Kidney (tissue), 14 donors: Measurements from ENCODE around the gene RPRD1B. TPM values are rescaled to one million over a fixed set of nuclear protein-coding genes. Genes with fewer than 3 reads are reported as not detected.
"Not testable (repeated sequence)": the region's sequence is repeated elsewhere in the genome, so short reads cannot be mapped to it uniquely, and the experiment has no call there.

ENCODE experiments used
- DNase-seq, 5 donors: peaks; one replicate each; pipeline ENCODE4 v3.0.0-alpha.2; 2013 to 2020
- FAIRE-seq: peaks from 2 replicates; lab custom pipeline; 2012; peaks lifted over from hg19 to GRCh38; lab: Jason Lieb, UNC
- H3K27ac ChIP-seq, 2 donors: one replicate each; pipeline ENCODE4 v1.7.0; 2013; ENCODE audit warnings: low read depth in 2 of 2, low read length in 2 of 2, inconsistent platforms in 1 of 2
- H3K27me3 ChIP-seq: one replicate; pipeline ENCODE4 v1.7.1; 2013; ENCODE audit warnings: low read length, inconsistent platforms; ENCODE audit not compliant: control insufficient read depth, insufficient read depth
- H3K36me3 ChIP-seq, 3 donors: one replicate each; pipeline versions ENCODE4 v1.7.0 to v1.7.1; 2013; ENCODE audit warnings: low read length in 3 of 3, control low read depth in 1 of 3, inconsistent platforms in 1 of 3; ENCODE audit not compliant: insufficient read depth in 3 of 3, control insufficient read depth in 2 of 3
- H3K4me1 ChIP-seq, 3 donors: one replicate each; pipeline versions ENCODE4 v1.7.0 to v1.7.1; 2013; ENCODE audit warnings: low read length in 3 of 3, inconsistent platforms in 1 of 3, low read depth in 1 of 3; ENCODE audit not compliant: control insufficient read depth in 2 of 3, insufficient read depth in 2 of 3
- H3K4me3 ChIP-seq, 3 donors: one replicate each; pipeline versions ENCODE4 v1.7.0 to v1.8.1; 2013; ENCODE audit warnings: low read length in 3 of 3, control low read depth in 1 of 3, inconsistent platforms in 1 of 3
- H3K9ac ChIP-seq, 3 donors: one replicate each; pipeline versions ENCODE4 v1.7.0 to v1.7.1; 2013; ENCODE audit warnings: low read length in 3 of 3, control low read depth in 1 of 3, inconsistent platforms in 1 of 3
- H3K9me3 ChIP-seq, 3 donors: one replicate each; pipeline versions ENCODE4 v1.7.0 to v1.7.1; 2013; ENCODE audit warnings: low read length in 3 of 3, control low read depth in 1 of 3, inconsistent platforms in 1 of 3; ENCODE audit not compliant: control insufficient read depth in 2 of 3, insufficient read depth in 1 of 3
- intact Hi-C: fragments of 100-400 bp; cut with DNase I; formaldehyde crosslinking; loops from one replicate; pipeline ENCODE4 v1.11.1; 2022
- polyA plus RNA-seq: library from polyadenylated mRNA; stranded (reverse); fragments of 350-450 nt; fragmentation: Illumina TruSeq; extraction: RNeasy Lipid Tissue Mini Kit (QIAGEN cat#74804); gene quantifications from one replicate; pipeline ENCODE4 v1.2.3, GENCODE V29; 2014; ENCODE audit warnings: low read depth, low replicate concordance; ENCODE audit not compliant: insufficient read depth
- total RNA-seq: library from RNA; stranded (reverse); fragmentation: NEBNext Ultra II Directional; extraction: Animal tissue kit (Norgen Biotek cat#: 25700); gene quantifications from one replicate; pipeline ENCODE4 v1.2.1, GENCODE V29; 2021
- TF ChIP-seq, protein P1 (sequence below): IDR thresholded peaks from 3 replicates; pipeline ENCODE4 v1.5.1; 2012; ENCODE audit warnings: mild to moderate bottlenecking, moderate library complexity, borderline replicate concordance; ENCODE audit not compliant: insufficient read depth; ENCODE audit errors: extremely low read depth
- donor health status: control.
- donor health status: control.
- donor health status: control.
- donor health status: control.
- donor health status: control.
- donor health status: DM: yes; HTN: yes; CAD: no.
- donor health status: Normal renal cell carcinoma (clear cell type).

RPRD1B gene
- total and polyA plus RNA-seq, 2 donors from 2014 or later: 13.4 to 34.4 TPM

- intact Hi-C loops: no loop called here
- peaks cover 2 to 21% (median 16%) of the 10 kb centered on the region in 3 donors for H3K36me3 ChIP-seq
- H3K4me3 ChIP-seq: no peak overlapping the region
- no peaks in the 10 kb centered on the region for H3K9me3 ChIP-seq
- DNase-seq (no peak), FAIRE-seq (no peak)
- no peaks in the 10 kb centered on the region for H3K27me3 ChIP-seq
- TF ChIP-seq, protein P1, sequence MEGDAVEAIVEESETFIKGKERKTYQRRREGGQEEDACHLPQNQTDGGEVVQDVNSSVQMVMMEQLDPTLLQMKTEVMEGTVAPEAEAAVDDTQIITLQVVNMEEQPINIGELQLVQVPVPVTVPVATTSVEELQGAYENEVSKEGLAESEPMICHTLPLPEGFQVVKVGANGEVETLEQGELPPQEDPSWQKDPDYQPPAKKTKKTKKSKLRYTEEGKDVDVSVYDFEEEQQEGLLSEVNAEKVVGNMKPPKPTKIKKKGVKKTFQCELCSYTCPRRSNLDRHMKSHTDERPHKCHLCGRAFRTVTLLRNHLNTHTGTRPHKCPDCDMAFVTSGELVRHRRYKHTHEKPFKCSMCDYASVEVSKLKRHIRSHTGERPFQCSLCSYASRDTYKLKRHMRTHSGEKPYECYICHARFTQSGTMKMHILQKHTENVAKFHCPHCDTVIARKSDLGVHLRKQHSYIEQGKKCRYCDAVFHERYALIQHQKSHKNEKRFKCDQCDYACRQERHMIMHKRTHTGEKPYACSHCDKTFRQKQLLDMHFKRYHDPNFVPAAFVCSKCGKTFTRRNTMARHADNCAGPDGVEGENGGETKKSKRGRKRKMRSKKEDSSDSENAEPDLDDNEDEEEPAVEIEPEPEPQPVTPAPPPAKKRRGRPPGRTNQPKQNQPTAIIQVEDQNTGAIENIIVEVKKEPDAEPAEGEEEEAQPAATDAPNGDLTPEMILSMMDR: no peak
- no peaks in the 10 kb centered on the region for H3K4me1 ChIP-seq
- H3K27ac ChIP-seq: no peak overlapping the region
- H3K9ac ChIP-seq: no peak overlapping the region
These were observed 26.0 kb upstream of the RPRD1B start for GRCh38 chr20:38007526-38007925.

GRCh38 chr20:38008233-38008944 is 25.2 kb upstream of the RPRD1B start:
- DNase-seq (no peak), FAIRE-seq (no peak)
- no peak overlapping the region for H3K27ac ChIP-seq
- H3K9me3 ChIP-seq: no peaks in the 10 kb centered on the region
- H3K27me3 ChIP-seq: no peaks in the 10 kb centered on the region
- TF ChIP-seq, protein P1: no peak
- H3K36me3 ChIP-seq: peaks cover 2 to 23% (median 22%) of the 10 kb centered on the region in 3 donors
- intact Hi-C loops: no loop called here
- H3K4me1 ChIP-seq: no peaks in the 10 kb centered on the region
- H3K4me3 ChIP-seq: no peak overlapping the region
- H3K9ac ChIP-seq: no peak overlapping the region

GRCh38 chr20:38009416-38009815 is 24.1 kb upstream of the RPRD1B start:
- not testable (repeated sequence) for H3K4me3 ChIP-seq, FAIRE-seq
- H3K36me3 ChIP-seq: peaks cover 2 to 26% (median 23%) of the 10 kb centered on the region in 3 donors

DNA sequence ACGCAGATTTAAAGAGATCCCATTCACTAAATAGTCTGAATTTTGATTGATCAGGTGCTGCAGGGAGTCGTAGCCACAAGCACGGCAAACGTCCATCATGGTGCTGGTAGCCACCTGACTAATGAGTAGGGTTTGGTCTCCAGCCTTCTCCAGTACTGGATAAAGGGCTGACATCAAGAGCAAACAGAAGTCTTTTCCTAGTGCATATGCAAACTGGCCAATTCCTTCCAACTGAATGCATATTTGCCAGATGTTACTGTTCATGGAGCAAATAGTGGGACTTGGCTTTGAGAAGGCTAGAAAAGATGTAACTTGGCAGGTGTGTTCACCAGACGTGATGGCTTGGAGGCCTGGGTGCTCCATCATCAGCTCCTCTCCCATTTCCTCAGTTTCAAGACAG is 21.9 kb upstream of the RPRD1B start:
- Histone ChIP-seq H3K27ac (no peak overlapping the region), H3K9me3 (no peaks in the 10 kb centered on the region), H3K9ac (no peak overlapping the region), H3K36me3 (peaks cover 2 to 26% (median 17%) of the 10 kb centered on the region in 3 donors), H3K4me1 (no peaks in the 10 kb centered on the region), H3K27me3 (no peaks in the 10 kb centered on the region), H3K4me3 (no peak overlapping the region)
- intact Hi-C loops: no loop called here
- TF ChIP-seq, protein P1: no peak
- FAIRE-seq (no peak), DNase-seq (no peak)

More at GRCh38 chr20:38009416-38009815, 24.1 kb upstream of the RPRD1B start:
- H3K27ac ChIP-seq, H3K27me3 ChIP-seq, H3K9me3 ChIP-seq, H3K9ac ChIP-seq, DNase-seq, intact Hi-C loops, H3K4me1 ChIP-seq: not testable (repeated sequence)
